ENCODE data around the gene C1QL1.

GRCh38 chr17:44930667-44931066 is 37.4 kb downstream of the C1QL1 start:
- TF ChIP-seq EZH2 (IDR thresholded peaks at IDR 0.05; ENCODE audit: borderline replicate concordance, low read depth, low read length, poor library complexity, severe bottlenecking) (no peak), CTCF (conservative IDR thresholded peaks at IDR 0.05; ENCODE audit: low read depth, low read length) (no peak)

Data from A673 (cell line).